ENCODE results near the gene LRRC28.

- no peak for TF ChIP-seq CTCF (IDR thresholded peaks at IDR 0.05; ENCODE audit: insufficient read depth, low read length)
- TF ChIP-seq POLR2AphosphoS5 (IDR thresholded peaks at IDR 0.05; ENCODE audit: low read depth): no peak
These were observed 1.3 kb upstream of the LRRC28 start for GRCh38 chr15:99250001-99250400.
